ENCODE results near the gene GSDMA. TPM values are rescaled to one million over a fixed set of nuclear protein-coding genes. Genes with fewer than 3 reads are reported as not detected.
"Not testable (repeated sequence)": the region's sequence is repeated elsewhere in the genome, so short reads cannot be mapped to it uniquely, and the experiment has no call there.

The GSDMA gene
- total RNA-seq, 2 experiments from 2014 or later, result 0.64 to 0.87 TPM

DNA sequence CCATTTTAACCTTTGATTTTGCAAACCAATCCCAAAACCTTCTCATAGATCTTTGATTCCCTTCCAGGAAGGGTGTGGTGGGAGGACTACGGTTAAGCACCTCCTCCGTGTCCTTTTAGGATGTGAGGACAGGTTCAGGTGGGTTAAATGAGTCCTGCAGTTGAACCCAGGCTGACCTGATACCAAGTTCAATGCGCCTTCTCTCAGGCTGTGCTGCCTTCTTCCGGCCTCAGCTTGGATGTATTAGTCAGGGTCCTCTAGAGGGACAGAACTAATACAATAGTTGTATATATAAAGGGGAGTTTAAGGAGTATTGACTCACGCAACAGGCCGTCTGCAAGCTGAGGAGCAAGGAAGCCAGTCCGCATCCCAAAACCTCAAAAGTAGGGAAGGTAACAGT is 41.9 kb downstream of the GSDMA start:
- ChIA-PET CTCF (interaction anchor here (1.5 to 2.3 kb wide), 3 partner anchors 9 to 82 kb away, joined by 3 to 9 read pairs (median 7); no protein-coding TSS in a partner anchor), POLR2A (no interaction called here)
- H3K4me1 Mint-ChIP-seq (ENCODE audit: low read depth), result no peaks in the 10 kb centered on the region
- H3K9me3 Mint-ChIP-seq, result no peaks in the 10 kb centered on the region
- no peaks in the 10 kb centered on the region for H3K36me3 Mint-ChIP-seq
- DNase-seq, result no peak
- H3K27me3 Mint-ChIP-seq, result no peaks in the 10 kb centered on the region
- no peak overlapping the region for H3K4me3 Mint-ChIP-seq
- no peak overlapping the region for H3K27ac Mint-ChIP-seq
- intact Hi-C loops (cut with micrococcal nuclease), result no loop called here

DNA sequence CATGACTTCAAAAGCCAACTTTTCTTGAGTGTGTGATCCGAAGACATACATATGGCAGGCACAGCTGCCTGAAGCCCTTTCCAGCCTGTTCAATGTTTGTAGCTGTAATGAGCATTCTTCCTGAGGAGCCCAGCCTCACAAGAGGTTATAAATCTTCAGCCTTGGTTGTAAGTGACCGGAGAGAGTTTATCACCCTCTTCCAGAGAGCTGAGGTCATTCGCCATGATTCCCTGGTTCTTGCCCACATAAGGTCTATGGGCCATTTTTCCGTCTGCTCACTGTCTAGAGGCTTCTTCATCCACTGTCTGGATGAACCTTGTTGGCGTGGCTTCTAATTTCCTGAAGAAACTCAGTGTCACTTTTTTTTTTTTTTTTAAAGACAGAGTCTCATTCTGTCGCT is 42.7 kb downstream of the GSDMA start:
- Mint-ChIP-seq H3K4me1 (ENCODE audit: low read depth) (no peaks in the 10 kb centered on the region), H3K36me3 (no peaks in the 10 kb centered on the region), H3K27me3 (no peaks in the 10 kb centered on the region), H3K4me3 (no peak overlapping the region), H3K9me3 (no peaks in the 10 kb centered on the region), H3K27ac (no peak overlapping the region)
- intact Hi-C loops (cut with micrococcal nuclease), result no loop called here
- CTCF ChIA-PET, result interaction anchor here (1.0 to 2.3 kb wide), 4 partner anchors 8 to 384 kb away, joined by 3 to 9 read pairs (median 6); no protein-coding TSS in a partner anchor
- POLR2A ChIA-PET, result no interaction called here
- DNase-seq, result no peak

DNA sequence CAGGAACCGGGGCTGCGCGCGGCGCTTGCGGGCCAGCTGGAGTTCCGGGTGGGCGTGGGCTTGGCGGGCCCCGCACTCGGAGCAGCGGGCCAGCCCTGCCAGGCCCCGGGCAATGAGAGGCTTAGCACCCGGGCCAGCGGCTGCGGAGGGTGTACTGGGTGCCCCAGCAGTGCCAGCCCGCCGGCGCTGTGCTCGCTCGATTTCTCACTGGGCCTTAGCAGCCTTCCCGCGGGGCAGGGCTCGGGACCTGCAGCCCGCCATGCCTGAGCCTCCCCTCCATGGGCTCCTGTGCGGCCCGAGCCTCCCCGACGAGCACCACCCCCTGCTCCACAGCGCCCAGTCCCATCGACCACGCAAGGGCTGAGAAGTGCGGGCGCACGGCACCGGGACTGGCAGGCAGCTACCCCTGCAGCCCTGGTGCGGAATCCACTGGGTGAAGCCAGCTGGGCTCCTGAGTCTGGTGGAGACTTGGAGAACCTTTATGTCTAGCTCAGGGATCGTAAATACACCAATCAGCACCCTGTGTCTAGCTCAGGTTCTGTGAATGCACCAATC is 48.2 kb downstream of the GSDMA start:
- DNase-seq; POLR2A ChIA-PET; H3K4me1 Mint-ChIP-seq (ENCODE audit: low read depth); H3K4me3 Mint-ChIP-seq; H3K27me3 Mint-ChIP-seq; H3K36me3 Mint-ChIP-seq; H3K9me3 Mint-ChIP-seq; H3K27ac Mint-ChIP-seq: not testable (repeated sequence)
- intact Hi-C loops (cut with micrococcal nuclease), result loop anchor here (10.0 kb wide), 1 partner anchor 274 kb away; the partner anchor contains the start of gene CDC6
- CTCF ChIA-PET, result interaction anchor here (1.2 to 1.8 kb wide), 3 partner anchors 10 to 158 kb away, joined by 3 to 5 read pairs (median 5); no protein-coding TSS in a partner anchor

DNA sequence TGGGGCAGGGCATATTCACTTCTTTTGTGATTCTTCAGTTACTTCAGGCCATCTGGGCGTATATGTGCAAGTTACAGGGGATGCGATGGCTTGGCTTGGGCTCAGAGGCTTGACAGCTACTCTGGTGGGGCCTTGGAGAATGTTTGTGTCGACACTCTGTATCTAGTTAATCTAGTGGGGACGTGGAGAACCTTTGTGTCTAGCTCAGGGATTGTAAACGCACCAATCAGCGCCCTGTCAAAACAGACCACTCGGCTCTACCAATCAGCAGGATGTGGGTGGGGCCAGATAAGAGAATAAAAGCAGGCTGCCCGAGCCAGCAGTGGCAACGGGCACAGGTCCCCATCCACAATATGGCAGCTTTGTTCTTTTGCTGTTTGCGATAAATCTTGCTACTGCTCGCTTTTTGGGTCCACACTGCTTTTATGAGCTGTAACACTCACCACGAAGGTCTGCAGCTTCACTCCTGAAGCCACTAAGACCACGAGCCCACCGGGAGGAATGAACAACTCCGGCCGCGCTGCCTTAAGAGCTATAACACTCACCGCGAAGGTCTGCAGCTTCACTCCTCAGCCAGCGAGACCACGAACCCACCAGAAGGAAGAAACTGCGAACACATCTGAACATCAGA is 49.3 kb downstream of the GSDMA start:
- H3K4me3 Mint-ChIP-seq, POLR2A ChIA-PET, H3K27ac Mint-ChIP-seq: not testable (repeated sequence)

DNA sequence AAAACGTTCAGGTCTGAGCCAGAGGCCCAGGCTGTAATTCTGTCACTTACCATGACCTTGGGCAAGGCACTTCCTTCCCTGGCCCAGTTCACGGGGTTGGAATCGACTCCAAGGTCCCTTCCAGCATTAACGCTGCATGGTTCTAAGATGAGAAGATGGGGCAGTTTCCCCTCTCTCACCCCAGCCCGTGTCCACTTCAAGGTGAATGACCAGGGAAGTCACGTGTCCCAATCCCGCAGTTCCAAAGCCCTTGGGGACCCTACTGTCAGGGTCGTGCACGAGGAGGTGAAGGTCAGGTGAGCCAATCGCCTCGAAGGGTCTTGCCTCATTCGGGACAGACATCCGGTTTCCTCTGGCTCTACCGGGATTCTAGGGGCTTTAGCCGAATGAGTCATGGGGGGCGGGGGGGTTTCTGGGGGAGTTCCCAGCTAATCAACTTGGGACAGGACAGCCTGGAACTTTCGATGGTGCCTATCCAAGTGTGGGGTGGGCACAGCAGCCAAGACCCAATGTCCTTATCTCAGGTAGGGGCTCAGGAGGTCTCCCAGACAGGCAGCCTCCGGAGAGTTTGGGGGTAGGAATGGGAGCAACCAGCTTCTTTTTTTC is 51.7 kb downstream of the GSDMA start:
- H3K36me3 Mint-ChIP-seq, result peaks cover 3% of the 10 kb centered on the region
- no peak overlapping the region for H3K4me3 Mint-ChIP-seq
- no peak for DNase-seq
- H3K27ac Mint-ChIP-seq, result no peak overlapping the region
- no peaks in the 10 kb centered on the region for H3K9me3 Mint-ChIP-seq
- POLR2A ChIA-PET, result interaction anchor here (1.2 kb wide), 1 partner anchor 37 kb away, joined by 3 read pairs; no protein-coding TSS in a partner anchor
- CTCF ChIA-PET, result interaction anchor here (1.1 to 7.4 kb wide), 7 partner anchors 13 to 178 kb away, joined by 4 to 85 read pairs (median 34); no protein-coding TSS in a partner anchor
- no peaks in the 10 kb centered on the region for H3K4me1 Mint-ChIP-seq (ENCODE audit: low read depth)
- intact Hi-C loops (cut with micrococcal nuclease), result loop anchor here (10.0 kb wide), 1 partner anchor 270 kb away; the partner anchor contains the start of gene CDC6
- H3K27me3 Mint-ChIP-seq, result peaks cover 9% of the 10 kb centered on the region

More for the DNA sequence above, 49.3 kb downstream of the GSDMA start:
- H3K4me1 Mint-ChIP-seq (ENCODE audit: low read depth); H3K27me3 Mint-ChIP-seq; H3K9me3 Mint-ChIP-seq; H3K36me3 Mint-ChIP-seq; DNase-seq: not testable (repeated sequence)
- CTCF ChIA-PET, result interaction anchor here (0.8 to 7.4 kb wide), 9 partner anchors 9 to 180 kb away, joined by 3 to 85 read pairs (median 10); no protein-coding TSS in a partner anchor
- intact Hi-C loops (cut with micrococcal nuclease), result loop anchor here (10.0 kb wide), 1 partner anchor 273 kb away; the partner anchor contains the start of gene CDC6

DNA sequence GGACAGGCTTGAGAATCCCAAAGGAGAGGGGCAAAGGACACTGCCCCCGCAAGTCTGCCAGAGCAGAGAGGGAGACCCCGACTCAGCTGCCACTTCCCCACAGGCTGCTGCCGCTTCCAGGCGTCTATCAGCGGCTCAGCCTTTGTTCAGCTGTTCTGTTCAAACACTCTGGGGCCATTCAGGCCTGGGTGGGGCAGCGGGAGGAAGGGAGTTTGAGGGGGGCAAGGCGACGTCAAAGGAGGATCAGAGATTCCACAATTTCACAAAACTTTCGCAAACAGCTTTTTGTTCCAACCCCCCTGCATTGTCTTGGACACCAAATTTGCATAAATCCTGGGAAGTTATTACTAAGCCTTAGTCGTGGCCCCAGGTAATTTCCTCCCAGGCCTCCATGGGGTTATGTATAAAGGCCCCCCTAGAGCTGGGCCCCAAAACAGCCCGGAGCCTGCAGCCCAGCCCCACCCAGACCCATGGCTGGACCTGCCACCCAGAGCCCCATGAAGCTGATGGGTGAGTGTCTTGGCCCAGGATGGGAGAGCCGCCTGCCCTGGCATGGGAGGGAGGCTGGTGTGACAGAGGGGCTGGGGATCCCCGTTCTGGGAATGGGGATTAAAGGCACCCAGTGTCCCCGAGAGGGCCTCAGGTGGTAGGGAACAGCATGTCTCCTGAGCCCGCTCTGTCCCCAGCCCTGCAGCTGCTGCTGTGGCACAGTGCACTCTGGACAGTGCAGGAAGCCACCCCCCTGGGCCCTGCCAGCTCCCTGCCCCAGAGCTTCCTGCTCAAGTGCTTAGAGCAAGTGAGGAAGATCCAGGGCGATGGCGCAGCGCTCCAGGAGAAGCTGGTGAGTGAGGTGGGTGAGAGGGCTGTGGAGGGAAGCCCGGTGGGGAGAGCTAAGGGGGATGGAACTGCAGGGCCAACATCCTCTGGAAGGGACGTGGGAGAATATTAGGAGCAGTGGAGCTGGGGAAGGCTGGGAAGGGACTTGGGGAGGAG is 52.5 kb downstream of the GSDMA start, which contains the start of gene CSF3:
TSS of gene CSF3 (plus strand) at position 436 of the 993 bp plus-strand sequence. CDS start at position 471, 35 bp downstream.
- H3K36me3 Mint-ChIP-seq, result peaks cover 11% of the 10 kb centered on the region
- intact Hi-C loops (cut with micrococcal nuclease), result loop anchor here (10.0 kb wide), 1 partner anchor 270 kb away; the partner anchor contains the start of gene CDC6
- ChIA-PET POLR2A (no interaction called here), CTCF (interaction anchor here (0.8 to 7.4 kb wide), 10 partner anchors 12 to 177 kb away, joined by 3 to 85 read pairs (median 18); no protein-coding TSS in a partner anchor)
- no peak for DNase-seq
- H3K4me3 Mint-ChIP-seq, result no peak within 1 kb of the TSS
- H3K27me3 Mint-ChIP-seq, result peaks cover 9% of the 10 kb centered on the region
- no peak within 1 kb of the TSS for H3K27ac Mint-ChIP-seq
- H3K4me1 Mint-ChIP-seq (ENCODE audit: low read depth), result no peaks in the 10 kb centered on the region
- H3K9me3 Mint-ChIP-seq, result no peaks in the 10 kb centered on the region

DNA sequence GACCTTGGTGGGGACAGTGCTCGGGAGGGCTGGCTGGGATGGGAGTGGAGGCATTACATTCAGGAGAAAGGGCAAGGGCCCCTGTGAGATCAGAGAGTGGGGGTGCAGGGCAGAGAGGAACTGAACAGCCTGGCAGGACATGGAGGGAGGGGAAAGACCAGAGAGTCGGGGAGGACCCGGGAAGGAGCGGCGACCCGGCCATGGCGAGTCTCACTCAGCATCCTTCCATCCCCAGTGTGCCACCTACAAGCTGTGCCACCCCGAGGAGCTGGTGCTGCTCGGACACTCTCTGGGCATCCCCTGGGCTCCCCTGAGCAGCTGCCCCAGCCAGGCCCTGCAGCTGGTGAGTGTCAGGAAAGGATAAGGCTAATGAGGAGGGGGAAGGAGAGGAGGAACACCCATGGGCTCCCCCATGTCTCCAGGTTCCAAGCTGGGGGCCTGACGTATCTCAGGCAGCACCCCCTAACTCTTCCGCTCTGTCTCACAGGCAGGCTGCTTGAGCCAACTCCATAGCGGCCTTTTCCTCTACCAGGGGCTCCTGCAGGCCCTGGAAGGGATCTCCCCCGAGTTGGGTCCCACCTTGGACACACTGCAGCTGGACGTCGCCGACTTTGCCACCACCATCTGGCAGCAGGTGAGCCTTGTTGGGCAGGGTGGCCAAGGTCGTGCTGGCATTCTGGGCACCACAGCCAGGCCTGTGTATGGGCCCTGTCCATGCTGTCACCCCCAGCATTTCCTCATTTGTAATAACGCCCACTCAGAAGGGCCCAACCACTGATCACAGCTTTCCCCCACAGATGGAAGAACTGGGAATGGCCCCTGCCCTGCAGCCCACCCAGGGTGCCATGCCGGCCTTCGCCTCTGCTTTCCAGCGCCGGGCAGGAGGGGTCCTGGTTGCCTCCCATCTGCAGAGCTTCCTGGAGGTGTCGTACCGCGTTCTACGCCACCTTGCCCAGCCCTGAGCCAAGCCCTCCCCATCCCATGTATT is 53.5 kb downstream of the GSDMA start:
- POLR2A ChIA-PET, result interaction anchor here (0.5 kb wide), 1 partner anchor 222 kb away, joined by 4 read pairs; no protein-coding TSS in a partner anchor
- Mint-ChIP-seq H3K36me3 (peaks cover 12% of the 10 kb centered on the region), H3K4me1 (ENCODE audit: low read depth) (no peaks in the 10 kb centered on the region), H3K4me3 (no peak overlapping the region), H3K27me3 (peaks cover 9% of the 10 kb centered on the region), H3K9me3 (no peaks in the 10 kb centered on the region), H3K27ac (no peak overlapping the region)
- no peak for DNase-seq
- CTCF ChIA-PET, result interaction anchor here (0.8 to 7.4 kb wide), 7 partner anchors 11 to 152 kb away, joined by 3 to 85 read pairs (median 15); no protein-coding TSS in a partner anchor
- intact Hi-C loops (cut with micrococcal nuclease), result loop anchor here (10.0 kb wide), 1 partner anchor 269 kb away; the partner anchor contains the start of gene CDC6

DNA sequence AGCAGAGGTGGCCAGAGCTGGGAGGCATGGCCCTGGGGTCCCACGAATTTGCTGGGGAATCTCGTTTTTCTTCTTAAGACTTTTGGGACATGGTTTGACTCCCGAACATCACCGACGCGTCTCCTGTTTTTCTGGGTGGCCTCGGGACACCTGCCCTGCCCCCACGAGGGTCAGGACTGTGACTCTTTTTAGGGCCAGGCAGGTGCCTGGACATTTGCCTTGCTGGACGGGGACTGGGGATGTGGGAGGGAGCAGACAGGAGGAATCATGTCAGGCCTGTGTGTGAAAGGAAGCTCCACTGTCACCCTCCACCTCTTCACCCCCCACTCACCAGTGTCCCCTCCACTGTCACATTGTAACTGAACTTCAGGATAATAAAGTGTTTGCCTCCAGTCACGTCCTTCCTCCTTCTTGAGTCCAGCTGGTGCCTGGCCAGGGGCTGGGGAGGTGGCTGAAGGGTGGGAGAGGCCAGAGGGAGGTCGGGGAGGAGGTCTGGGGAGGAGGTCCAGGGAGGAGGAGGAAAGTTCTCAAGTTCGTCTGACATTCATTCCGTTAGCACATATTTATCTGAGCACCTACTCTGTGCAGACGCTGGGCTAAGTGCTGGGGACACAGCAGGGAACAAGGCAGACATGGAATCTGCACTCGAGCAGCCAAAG is 54.7 kb downstream of the GSDMA start:
- Mint-ChIP-seq H3K27ac (no peak overlapping the region), H3K9me3 (no peaks in the 10 kb centered on the region), H3K36me3 (peaks cover 16% of the 10 kb centered on the region), H3K4me3 (no peak overlapping the region), H3K27me3 (peaks cover 1% of the 10 kb centered on the region), H3K4me1 (ENCODE audit: low read depth) (no peaks in the 10 kb centered on the region)
- ChIA-PET CTCF (interaction anchor here (3.7 to 7.4 kb wide), 3 partner anchors 10 to 95 kb away, joined by 15 to 85 read pairs (median 41); no protein-coding TSS in a partner anchor), POLR2A (no interaction called here)
- intact Hi-C loops (cut with micrococcal nuclease), result loop anchor here (10.0 kb wide), 1 partner anchor 267 kb away; the partner anchor contains the start of gene CDC6
- no peak for DNase-seq

DNA sequence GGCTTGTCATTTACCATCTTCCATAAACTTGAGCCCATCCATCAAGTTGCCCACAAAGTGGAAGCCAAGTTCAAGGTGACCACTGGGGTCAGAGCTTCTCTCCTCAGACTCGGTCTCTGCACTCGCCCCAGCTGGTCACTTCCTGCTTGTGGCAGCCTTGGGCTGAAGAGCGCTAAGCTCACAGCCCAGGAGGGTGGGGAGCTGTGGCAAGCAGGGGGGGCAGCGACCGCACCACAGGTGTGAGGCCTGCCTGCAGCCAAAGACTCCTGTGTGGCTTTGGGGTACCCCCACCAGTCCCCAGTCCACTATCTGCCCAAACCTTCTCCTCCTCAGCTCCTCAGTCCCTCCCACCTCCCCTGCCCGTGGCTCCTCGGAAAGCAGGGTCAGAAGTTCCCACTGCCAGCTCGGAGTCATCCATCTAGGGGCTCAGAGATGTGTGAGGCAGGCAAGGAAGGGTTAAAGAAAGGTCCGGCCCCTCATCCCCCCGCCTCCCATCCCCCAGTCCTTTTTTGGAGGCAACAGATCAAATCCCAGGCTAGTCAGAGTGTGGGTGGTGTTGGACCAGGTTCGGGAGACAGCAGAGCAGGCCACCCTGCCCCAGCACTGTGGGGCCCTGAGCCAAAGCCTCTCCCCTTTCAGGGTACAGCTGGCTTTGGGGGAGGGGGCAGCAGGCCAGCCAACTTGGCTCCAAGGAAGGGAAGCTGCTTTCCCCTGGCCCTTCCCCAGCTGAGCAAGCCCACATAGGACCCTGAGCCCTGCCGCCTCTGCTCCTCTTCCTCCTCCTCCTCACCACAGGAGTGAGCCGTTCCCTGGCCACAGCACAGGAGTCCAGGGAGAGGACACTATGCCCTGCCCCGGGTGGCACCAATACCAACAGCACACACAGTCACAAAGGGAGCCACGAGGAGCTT is 55.7 kb downstream of the GSDMA start:
- intact Hi-C loops (cut with micrococcal nuclease), result loop anchor here (10.0 kb wide), 1 partner anchor 266 kb away; the partner anchor contains the start of gene CDC6
- no peaks in the 10 kb centered on the region for H3K27me3 Mint-ChIP-seq
- peaks cover 19% of the 10 kb centered on the region for H3K36me3 Mint-ChIP-seq
- H3K4me3 Mint-ChIP-seq, result no peak overlapping the region
- ChIA-PET CTCF (interaction anchor here (0.6 to 7.4 kb wide), 4 partner anchors 9 to 275 kb away, joined by 3 to 85 read pairs (median 10); no protein-coding TSS in a partner anchor), POLR2A (no interaction called here)
- no peaks in the 10 kb centered on the region for H3K9me3 Mint-ChIP-seq
- H3K4me1 Mint-ChIP-seq (ENCODE audit: low read depth), result no peaks in the 10 kb centered on the region
- no peak overlapping the region for H3K27ac Mint-ChIP-seq
- no peak for DNase-seq

All from activated CD4-positive, alpha-beta memory T cell treated with anti-CD3 and anti-CD28 coated beads for 36 hours (primary cell).